Iris pigment epithelial cell (primary cell): ENCODE data around the gene SALL3.

Source experiments
- DNase-seq: peaks from one replicate; pipeline ENCODE4 v3.0.0-alpha.2; 2011; ENCODE audit warnings: low read depth

Gene SALL3

DNA sequence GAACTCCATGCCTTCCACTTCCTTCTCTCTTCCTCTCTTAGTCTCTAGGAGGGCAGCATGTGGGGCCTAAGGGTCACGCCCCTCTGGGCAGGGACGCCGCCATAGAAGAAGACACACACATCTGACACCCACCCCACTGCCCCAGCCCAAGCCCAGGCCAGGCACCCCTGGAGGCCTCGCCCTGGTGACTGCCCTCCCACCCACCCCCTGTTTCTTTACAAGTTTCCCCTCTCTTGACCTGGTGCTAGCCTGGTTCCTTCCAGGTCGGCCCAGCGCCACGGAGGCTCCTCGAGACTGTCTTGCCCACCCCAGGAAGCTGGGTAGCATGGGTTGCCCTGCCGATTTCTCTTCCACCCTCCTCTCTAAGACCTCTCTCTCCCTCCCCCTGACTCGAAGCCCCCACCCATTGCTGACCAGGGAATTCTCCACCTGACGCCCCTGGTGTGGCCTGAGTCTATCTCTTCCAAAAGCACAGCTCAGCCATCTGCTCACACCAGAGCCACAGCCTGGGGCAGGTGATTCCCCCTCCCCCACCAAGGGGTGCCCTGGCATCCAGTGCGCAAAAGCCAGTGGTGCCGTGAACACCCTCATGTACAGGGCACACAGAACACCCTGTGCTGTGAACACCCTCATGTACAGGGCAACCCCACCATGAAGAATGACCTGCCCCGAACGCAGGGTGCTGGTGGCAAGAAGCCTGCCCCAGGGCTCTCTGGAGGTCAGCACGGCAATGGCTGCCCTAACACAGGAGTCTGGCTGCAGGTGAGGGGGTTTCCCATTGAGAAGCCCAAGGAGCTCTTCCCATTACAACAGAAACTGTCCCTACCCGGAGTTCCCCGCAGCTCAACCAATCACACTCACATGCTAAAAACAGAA lies 13.5 kb upstream of the SALL3 start:
- no peak for DNase-seq

DNA sequence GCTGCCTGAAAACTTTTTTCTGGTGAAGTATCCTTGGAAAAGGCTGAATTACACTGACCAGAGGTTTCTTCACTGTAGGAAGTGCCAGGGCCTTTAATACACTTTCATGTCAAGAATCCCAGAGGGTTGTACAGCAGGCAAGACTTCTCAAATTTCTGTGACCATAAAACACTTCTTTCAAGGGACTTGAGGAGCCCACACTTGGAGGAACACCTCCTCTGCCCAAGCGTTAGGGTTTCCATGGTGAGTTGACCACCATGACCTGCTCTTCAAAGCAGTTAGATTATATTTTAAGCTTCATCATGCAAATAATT lies 12.9 kb upstream of the SALL3 start:
- no peak for DNase-seq

GRCh38 chr18:78967692-78968091 lies 11.9 kb upstream of the SALL3 start:
- DNase-seq = no peak

DNA sequence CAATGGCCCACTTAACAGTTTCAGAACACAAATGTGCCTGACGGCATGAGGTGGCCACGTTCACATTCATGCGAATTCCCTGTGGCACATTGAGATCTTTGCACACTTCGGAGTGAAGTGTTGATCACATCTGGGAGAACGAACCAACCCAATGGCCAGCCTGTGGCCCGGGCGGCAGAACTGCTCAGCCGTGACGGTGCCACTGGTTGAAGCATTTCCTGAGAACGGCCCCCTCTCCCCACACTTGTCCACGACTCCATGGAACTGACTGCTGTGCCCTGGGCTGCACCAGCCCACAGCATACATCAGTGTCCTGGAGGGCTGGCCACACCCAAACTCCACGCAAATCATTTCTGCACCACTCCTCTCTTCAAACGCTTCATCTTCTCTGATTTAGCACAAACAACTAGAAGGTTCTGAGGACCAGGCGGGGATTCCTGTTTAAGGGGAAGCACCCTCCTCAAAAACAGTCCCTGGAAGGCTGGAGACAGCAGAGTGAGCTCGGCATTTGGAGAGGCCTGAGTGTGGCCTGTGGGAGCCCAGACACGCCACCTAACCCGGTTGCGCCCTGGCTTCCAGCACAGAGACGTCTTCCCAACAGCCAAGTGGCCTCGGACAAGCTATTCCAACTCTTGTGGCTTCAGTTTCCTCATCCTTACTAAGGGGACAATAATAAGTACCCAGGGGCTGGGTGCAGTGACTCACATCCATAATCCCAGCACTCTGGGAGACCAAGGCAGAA lies 9.9 kb upstream of the SALL3 start:
- no peak for DNase-seq

DNA sequence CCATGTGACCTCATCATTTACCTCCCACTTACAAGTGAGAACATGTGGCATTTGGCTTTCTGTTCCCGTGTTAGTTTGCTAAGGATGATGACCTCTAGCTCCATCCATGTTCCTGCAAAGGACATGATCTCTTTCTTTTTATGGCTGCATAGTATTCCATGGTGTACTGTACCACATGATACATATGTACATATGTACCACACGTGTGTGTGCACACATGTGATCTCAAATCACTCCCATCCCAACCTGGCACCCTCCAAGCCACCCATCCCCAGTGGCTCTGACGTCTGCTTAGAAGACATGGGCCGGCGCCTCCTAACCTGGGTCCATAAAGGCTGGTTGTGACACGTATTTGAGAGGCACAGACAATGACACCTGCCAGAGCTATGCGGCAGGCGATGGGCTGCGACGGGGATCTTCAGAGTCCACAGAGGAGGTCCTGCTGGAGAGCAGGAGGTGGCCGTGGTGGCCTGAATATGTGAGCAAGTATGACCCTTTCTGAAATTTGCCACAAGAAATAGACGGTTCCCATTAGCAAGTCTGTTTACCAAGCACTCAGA lies 8.8 kb upstream of the SALL3 start:
- no peak for DNase-seq

- DNase-seq = no peak
These were observed 7.9 kb upstream of the SALL3 start for GRCh38 chr18:78971511-78972245.

DNA sequence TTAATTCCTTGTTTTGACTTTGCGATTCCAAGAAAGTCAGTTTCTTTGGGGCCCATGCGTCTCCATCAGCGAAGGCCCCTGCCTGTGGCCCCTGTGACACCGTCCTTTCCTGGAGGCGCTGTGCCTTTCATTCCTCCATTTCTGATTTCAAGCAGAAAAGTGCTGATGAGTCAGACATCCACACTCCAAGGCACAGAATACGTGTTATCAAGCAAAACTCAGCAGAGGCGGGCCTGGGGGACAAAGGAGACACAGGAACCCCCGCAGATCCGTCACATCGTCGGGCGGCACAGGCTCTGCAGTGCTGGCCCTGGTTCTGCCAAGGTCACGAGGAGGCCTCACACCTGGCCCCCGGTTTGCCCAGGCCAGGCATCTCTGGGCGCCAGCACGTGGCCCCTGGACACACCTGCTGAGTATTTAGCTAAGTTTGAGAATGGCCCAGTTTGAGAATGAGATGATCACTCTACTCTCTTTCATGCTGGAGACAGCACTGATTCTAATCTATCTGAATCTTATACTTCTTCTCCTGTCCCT lies 7.2 kb upstream of the SALL3 start:
- DNase-seq = no peak

GRCh38 chr18:78972930-78973331 lies 6.7 kb upstream of the SALL3 start:
- no peak for DNase-seq

GRCh38 chr18:78973357-78974083 lies 6.1 kb upstream of the SALL3 start:
- no peak for DNase-seq

GRCh38 chr18:78974115-78974761 lies 5.4 kb upstream of the SALL3 start:
- no peak for DNase-seq

DNA sequence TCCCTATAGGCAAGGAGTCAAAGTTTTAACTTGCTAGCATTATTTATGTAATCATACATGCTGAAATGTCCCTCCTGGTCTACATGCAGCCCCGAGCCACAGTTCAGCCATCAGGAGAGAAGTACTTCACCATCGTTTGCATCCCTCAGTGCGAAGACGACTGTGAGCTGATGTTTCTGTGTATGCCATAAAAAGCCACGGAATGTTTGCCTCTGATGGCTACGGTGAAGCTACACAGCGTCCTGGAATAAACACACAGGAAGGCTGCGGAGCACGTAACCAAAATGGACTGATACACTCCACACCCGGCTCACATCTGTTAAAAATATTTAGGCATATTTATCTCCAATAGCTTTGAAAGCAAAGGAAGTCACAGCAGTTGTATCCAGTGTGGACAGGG lies 4.3 kb upstream of the SALL3 start:
- no peak for DNase-seq

DNA sequence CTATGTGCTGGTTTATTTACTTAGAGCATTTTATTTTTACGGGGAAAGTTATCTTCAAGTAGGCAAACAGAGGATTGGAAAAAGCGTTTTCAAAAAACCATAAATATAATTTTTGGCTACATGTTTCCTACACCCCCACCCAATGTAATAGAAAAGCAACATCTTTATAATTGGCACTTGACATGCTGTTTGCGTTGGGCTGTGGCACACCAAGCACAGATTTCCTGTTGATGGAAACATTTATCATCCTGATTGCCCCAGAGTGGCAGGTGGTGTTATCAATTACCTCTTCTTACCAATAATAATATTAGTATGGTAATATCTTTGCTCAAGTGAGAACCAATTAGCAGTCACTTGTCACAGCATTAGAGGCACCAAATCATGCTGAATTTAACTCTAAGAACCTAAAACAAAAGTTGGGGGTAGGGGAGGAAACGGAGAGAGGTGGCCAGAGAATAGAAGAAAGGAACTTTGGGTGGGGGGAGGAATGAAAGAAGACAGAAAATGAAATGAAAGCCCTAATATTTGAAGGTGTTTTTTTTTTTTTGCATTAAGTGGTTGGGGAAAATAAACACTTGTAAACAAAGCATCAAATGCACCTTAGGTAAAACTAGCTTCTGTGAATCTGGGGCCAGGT lies 3.8 kb upstream of the SALL3 start:
- no peak for DNase-seq

DNA sequence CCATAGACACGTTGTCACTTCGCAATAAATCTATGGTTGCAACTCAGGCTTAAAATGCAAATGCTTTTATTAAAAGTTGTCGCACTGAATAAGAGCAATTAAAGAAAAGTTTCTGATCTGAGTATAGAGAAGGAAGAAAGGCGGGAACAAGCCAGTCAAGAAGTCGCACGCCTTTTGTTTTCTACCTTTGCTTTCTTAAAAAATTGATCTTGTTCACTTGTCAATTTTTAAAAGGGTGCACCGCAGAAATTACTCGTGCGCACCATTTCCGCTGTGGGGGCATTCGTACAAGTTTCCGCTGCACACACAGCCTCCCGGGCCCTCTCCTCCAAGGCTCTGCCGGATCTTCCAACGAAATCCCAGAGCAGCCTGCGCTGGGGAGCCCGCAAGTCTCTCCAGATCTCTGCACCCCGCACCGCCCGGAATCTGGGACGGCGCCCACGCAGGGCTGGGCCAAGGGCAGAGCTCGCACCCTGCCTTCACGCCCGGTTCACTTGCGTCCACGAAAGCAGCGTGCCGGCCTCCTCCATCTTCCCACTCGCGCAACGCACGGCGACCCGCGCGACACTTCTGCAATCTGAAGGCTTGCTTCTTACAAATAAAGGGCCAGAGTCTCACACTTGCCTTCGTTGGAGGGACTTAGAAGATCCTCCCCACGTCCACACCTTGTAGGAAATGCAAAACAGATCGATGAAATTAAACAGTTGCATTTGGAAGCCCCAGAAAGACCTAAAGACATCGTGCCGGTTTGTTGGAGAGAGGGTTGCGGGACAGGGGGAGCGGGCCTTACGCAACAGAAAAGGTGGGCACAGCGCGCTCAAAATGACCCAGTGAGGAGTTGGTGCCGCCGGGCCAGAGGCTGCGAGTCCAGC lies 2.6 kb upstream of the SALL3 start:
- no peak for DNase-seq

GRCh38 chr18:78977637-78978348 lies 1.8 kb upstream of the SALL3 start:
- DNase-seq = no peak

DNA sequence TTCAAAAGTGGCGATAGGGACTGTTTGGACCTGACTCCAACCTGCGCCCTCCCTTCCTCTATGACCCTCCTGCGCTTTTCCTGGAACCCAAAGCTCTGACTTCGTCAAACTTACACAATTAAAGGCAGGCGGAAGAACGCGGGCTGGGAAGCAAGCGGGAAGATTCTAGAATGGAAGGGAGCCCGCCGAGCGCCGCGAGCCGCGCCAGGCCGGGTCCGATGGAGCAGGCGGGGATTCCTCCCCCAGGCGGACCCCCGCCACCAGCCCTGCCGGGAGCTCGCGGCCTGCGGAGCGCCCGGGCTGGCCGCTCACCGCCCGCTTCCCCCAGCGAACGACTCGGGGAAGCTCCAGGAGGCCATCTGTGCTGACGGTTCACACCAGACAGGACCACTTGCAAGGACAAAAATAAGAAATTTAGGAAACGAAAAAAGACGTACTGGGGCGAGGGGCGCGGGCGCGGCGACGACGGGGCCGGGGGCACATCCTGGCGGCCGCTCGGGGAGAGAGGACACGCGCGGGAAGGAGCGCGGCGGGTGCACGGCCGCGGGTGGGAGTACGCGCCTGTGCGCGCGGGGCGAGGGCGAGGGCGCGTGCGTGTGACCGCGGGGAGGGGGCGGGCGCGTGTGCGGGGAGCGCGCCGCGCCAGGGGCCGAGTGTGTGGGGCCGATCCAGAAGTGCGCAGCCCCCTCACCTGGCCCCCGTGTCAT lies 1.1 kb upstream of the SALL3 start:
- DNase-seq = no peak

DNA sequence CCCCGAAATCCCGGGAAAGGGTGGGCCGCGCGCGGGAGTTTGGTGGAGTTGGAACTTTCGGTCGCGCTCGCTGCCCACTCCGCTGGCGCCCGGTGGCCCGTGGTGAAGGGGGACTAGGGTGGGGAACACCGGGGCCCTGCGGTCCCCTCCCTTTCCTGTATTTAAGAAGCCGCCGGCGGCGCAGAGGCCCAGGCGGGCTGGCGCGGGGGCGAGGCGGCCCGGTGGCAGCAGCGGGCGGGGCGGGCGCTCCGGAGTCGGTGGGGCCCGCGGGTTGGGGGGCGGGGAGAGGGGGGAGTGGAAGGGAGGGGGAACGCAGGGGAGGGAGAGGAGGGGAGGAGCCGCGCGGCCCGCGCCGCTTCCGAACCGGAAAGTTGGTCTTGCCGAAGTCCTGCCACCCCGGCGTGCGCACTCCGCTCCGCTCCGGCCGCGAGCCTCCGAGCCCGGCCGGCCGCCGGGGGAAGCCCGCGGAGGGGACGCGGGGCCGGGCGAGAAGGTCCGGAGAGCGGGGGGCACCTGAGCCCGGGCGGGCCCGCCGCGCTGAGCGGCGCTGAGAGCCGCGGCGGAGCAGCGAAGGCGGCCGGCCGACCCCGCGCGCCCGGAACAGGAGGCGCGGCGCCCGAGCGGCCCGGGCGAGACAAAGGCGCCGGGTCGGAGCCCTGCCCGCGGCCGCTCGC lies 425 bp upstream of the SALL3 start:
- peak; percentile 8 for DNase-seq

GRCh38 chr18:78980279-78980771 lies 707 bp downstream of the SALL3 start:
- DNase-seq = no peak
